H1 (cell line): ENCODE measurements around the gene TFEC.

Source experiments
- EZH2 ChIP-seq: fragments of 200-600 bp; sonication (generic); IDR thresholded peaks from 2 replicates; pipeline ENCODE4 v1.7.1; 2012; ENCODE audit warnings: low read depth, mild to moderate bottlenecking, moderate library complexity, low read length, inconsistent platforms; ENCODE audit not compliant: severe bottlenecking
- SP1 ChIP-seq: IDR thresholded peaks from 2 replicates; pipeline ENCODE4 v1.6.1; 2011; ENCODE audit warnings: low read depth, low read length
- SUZ12 ChIP-seq: fragments of 200-600 bp; sonication (generic); IDR thresholded peaks from 2 replicates; pipeline ENCODE4 v1.6.1; 2012; ENCODE audit warnings: mild to moderate bottlenecking, inconsistent platforms, low read length, moderate library complexity, mixed read lengths
- TEAD4 ChIP-seq: IDR thresholded peaks from 2 replicates; pipeline ENCODE4 v1.6.1; 2012; ENCODE audit warnings: low read depth, low read length, inconsistent platforms, mixed read lengths
- TF ChIP-seq, protein P1 (sequence below), 3 experiments: IDR thresholded peaks; 1 replicate in 2 of 3; 2 replicates in 1 of 3; pipeline versions ENCODE4 v1.5.1 to v1.6.1; 2011; ENCODE audit warnings: low read length in 3 of 3, mild to moderate bottlenecking in 3 of 3, inconsistent platforms in 2 of 3, low read depth in 1 of 3, moderate library complexity in 1 of 3; ENCODE audit not compliant: insufficient read depth in 1 of 3; ENCODE audit errors: control extremely low read depth in 1 of 3
- TF ChIP-seq, protein P2 (sequence below): IDR thresholded peaks from 2 replicates; pipeline ENCODE4 v1.6.1; 2012; ENCODE audit warnings: inconsistent platforms

DNA sequence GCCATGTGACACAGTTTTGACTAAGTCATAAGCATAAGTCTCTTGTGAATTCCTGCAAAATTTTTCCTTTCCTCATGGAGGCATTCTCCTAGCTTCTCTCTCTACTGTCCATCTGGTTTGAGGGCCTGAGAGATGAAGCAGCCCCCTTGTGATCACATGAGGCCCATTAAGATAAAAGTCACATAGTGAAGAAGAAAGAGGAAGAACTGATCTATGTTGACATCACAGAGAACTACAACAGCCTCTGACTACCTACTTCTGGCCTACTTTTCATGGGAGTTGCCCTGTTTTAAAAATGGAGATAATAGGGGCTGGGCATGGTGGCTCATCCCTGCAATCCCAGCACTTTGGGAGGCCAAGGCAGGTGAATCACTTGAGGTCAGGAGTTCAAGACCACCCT lies 50.4 kb downstream of the TFEC start:
- no peak for TF ChIP-seq SP1
- no peak for TF ChIP-seq SUZ12
- TF ChIP-seq, protein P1, sequence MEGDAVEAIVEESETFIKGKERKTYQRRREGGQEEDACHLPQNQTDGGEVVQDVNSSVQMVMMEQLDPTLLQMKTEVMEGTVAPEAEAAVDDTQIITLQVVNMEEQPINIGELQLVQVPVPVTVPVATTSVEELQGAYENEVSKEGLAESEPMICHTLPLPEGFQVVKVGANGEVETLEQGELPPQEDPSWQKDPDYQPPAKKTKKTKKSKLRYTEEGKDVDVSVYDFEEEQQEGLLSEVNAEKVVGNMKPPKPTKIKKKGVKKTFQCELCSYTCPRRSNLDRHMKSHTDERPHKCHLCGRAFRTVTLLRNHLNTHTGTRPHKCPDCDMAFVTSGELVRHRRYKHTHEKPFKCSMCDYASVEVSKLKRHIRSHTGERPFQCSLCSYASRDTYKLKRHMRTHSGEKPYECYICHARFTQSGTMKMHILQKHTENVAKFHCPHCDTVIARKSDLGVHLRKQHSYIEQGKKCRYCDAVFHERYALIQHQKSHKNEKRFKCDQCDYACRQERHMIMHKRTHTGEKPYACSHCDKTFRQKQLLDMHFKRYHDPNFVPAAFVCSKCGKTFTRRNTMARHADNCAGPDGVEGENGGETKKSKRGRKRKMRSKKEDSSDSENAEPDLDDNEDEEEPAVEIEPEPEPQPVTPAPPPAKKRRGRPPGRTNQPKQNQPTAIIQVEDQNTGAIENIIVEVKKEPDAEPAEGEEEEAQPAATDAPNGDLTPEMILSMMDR (IDR thresholded peaks at IDR 0.05; ENCODE audit: control extremely low read depth in 1 of 3, insufficient read depth in 1 of 3, low read depth in 1 of 3, low read length in 3 of 3): no peak
- TF ChIP-seq EZH2: no peak
- TF ChIP-seq TEAD4: no peak
- TF ChIP-seq, protein P2, sequence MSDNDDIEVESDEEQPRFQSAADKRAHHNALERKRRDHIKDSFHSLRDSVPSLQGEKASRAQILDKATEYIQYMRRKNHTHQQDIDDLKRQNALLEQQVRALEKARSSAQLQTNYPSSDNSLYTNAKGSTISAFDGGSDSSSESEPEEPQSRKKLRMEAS: no peak
